BLaER1 treated with 17β-estradiol and CSF1 and Interleukin-3, amounts not matched to agents 10 nM and 100 nM (cell line): Measurements from ENCODE around the gene AGAP1.

Source experiments
- H3K27ac ChIP-seq, 11 experiments: shearing (Covaris generic); formaldehyde crosslinking; 2 replicates each; pipeline ENCODE4 v1.8.1; 2022
- H3K27me3 ChIP-seq, 11 experiments: shearing (Covaris generic); formaldehyde crosslinking; 2 replicates each; pipeline ENCODE4 v1.8.1; 2022
- H3K36me3 ChIP-seq, 11 experiments: shearing (Covaris generic); formaldehyde crosslinking; 2 replicates each; pipeline ENCODE4 v1.8.1; 2022
- H3K4me1 ChIP-seq, 10 experiments: shearing (Covaris generic); formaldehyde crosslinking; 2 replicates each; pipeline ENCODE4 v1.8.1; 2022
- H3K4me2 ChIP-seq, 11 experiments: shearing (Covaris generic); formaldehyde crosslinking; 2 replicates each; pipeline ENCODE4 v1.8.1; 2022
- H3K4me3 ChIP-seq, 10 experiments: shearing (Covaris generic); formaldehyde crosslinking; 2 replicates each; pipeline ENCODE4 v1.8.1; 2022
- H3K9ac ChIP-seq, 11 experiments: shearing (Covaris generic); formaldehyde crosslinking; 2 replicates each; pipeline ENCODE4 v1.8.1; 2022
- H3K9me3 ChIP-seq, 11 experiments: shearing (Covaris generic); formaldehyde crosslinking; replicated peaks in 1 of 11; 2 replicates each; pipeline ENCODE4 v1.8.1; 2022
- H4K20me1 ChIP-seq, 11 experiments: shearing (Covaris generic); formaldehyde crosslinking; 2 replicates each; pipeline ENCODE4 v1.8.1; 2022
- Cebpa-rat ChIP-seq, 11 experiments: shearing (Covaris generic); IDR thresholded peaks; 2 replicates each; pipeline ENCODE4 v1.8.1; 2022

Gene AGAP1

GRCh38 chr2:235956281-235956970 is 462.6 kb downstream of the AGAP1 start:
- peaks cover 0 to 50% (median 29%) of the 10 kb centered on the region in 11 experiments; a peak in 14 of 22 replicates for H3K36me3 ChIP-seq

DNA sequence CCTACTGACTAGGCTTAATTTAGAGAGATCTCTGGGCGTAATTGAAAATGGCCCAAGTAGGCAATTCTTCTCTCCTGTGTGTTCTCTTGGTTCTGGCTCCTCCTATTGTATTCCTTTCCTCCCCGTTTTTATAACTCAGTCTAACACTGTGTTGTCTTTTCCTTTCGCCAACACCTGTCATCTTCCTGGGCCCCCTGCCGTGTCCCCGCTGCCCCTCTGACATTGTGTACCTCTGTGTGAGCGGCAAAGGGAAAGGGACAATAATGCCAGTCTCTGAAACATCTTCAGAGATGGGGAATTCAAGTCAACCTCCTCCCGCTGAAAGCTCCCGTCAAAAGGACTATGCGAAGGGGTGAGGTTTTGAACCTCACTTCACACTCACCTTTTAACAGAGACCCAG is 463.4 kb downstream of the AGAP1 start:
- Histone ChIP-seq H3K4me1 (peaks cover 0 to 14% (median 10%) of the 10 kb centered on the region in 10 experiments; a peak in 14 of 20 replicates), H3K4me3 (no peak overlapping the region), H3K27ac (no peak overlapping the region), H3K9me3 (no peaks in the 10 kb centered on the region), H3K27me3 (no peaks in the 10 kb centered on the region), H3K9ac (no peak overlapping the region; a peak in 1 of 22 replicates), H3K36me3 (peaks cover 0 to 53% (median 32%) of the 10 kb centered on the region in 11 experiments; a peak in 14 of 22 replicates), H4K20me1 (no peaks in the 10 kb centered on the region), H3K4me2 (no peak overlapping the region)
- TF ChIP-seq Cebpa-rat (IDR thresholded peaks at IDR 0.05): no peak

More at GRCh38 chr2:235956281-235956970, 462.6 kb downstream of the AGAP1 start:
- Histone ChIP-seq H3K27me3 (no peaks in the 10 kb centered on the region), H3K4me1 (peaks cover 0 to 21% (median 17%) of the 10 kb centered on the region in 10 experiments; a peak in 15 of 20 replicates), H3K4me2 (no peak overlapping the region), H3K4me3 (no peak overlapping the region), H3K9ac (no peak overlapping the region), H4K20me1 (no peaks in the 10 kb centered on the region), H3K9me3 (no peaks in the 10 kb centered on the region), H3K27ac (no peak overlapping the region)
- no peak for TF ChIP-seq Cebpa-rat (IDR thresholded peaks at IDR 0.05)

GRCh38 chr2:235958221-235958930 is 464.5 kb downstream of the AGAP1 start:
- peaks cover 0 to 51% (median 39%) of the 10 kb centered on the region in 11 experiments; a peak in 14 of 22 replicates for H3K36me3 ChIP-seq
- no peak overlapping the region for H3K4me3 ChIP-seq
- H3K27ac ChIP-seq: no peak overlapping the region
- no peak for TF ChIP-seq Cebpa-rat (IDR thresholded peaks at IDR 0.05)
- no peak overlapping the region for H3K9ac ChIP-seq
- no peaks in the 10 kb centered on the region for H3K9me3 ChIP-seq
- no peaks in the 10 kb centered on the region for H3K27me3 ChIP-seq
- H3K4me2 ChIP-seq: no peak overlapping the region
- H3K4me1 ChIP-seq: peaks cover 0 to 14% (median 10%) of the 10 kb centered on the region in 10 experiments; a peak in 13 of 20 replicates
- no peaks in the 10 kb centered on the region for H4K20me1 ChIP-seq

DNA sequence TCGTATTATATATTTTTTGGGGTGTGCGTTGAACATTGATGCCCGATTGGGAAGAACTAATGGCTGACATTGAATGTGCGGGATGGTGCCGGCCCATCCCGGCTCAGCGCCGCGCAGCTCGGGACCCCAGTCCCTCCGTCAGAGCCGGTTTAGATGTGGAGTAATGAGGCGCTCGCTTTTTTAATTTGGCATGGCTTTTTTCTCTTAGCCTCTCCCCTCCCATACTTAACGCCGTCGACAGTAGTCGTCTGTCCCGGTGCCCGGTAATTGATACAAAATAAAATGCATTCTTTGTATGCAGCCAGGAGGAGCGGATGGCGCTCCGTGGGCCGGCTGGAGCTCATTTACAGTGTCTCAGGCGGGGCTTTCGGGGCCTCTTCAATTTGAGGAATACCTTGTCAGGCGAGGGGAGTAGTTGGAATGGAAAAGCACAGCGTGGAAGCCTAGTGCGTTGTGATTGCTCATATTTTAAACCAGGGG is 465.1 kb downstream of the AGAP1 start:
- Histone ChIP-seq H3K4me1 (peaks cover 0 to 13% (median 10%) of the 10 kb centered on the region in 10 experiments; a peak in 13 of 20 replicates), H3K36me3 (peaks cover 0 to 50% (median 39%) of the 10 kb centered on the region in 11 experiments; a peak in 14 of 22 replicates), H3K9me3 (no peaks in the 10 kb centered on the region), H3K9ac (no peak overlapping the region), H3K4me2 (no peak overlapping the region), H3K27ac (no peak overlapping the region), H3K4me3 (no peak overlapping the region), H4K20me1 (no peaks in the 10 kb centered on the region), H3K27me3 (no peaks in the 10 kb centered on the region)
- TF ChIP-seq Cebpa-rat (IDR thresholded peaks at IDR 0.05): no peak

GRCh38 chr2:235960011-235960715 is 466.3 kb downstream of the AGAP1 start:
- H3K4me3 ChIP-seq: no peak overlapping the region
- no peak overlapping the region for H3K9ac ChIP-seq
- no peaks in the 10 kb centered on the region for H3K9me3 ChIP-seq
- H3K27me3 ChIP-seq: no peaks in the 10 kb centered on the region
- H4K20me1 ChIP-seq: no peaks in the 10 kb centered on the region; a peak in 1 of 22 replicates
- H3K27ac ChIP-seq: no peak overlapping the region
- H3K4me1 ChIP-seq: peaks cover 0 to 1% (median under 1%) of the 10 kb centered on the region in 10 experiments; a peak in 8 of 20 replicates
- H3K4me2 ChIP-seq: no peak overlapping the region
- no peak for TF ChIP-seq Cebpa-rat (IDR thresholded peaks at IDR 0.05)
- H3K36me3 ChIP-seq: peaks cover 0 to 50% (median 37%) of the 10 kb centered on the region in 11 experiments; a peak in 14 of 22 replicates

- no peaks in the 10 kb centered on the region for H3K9me3 ChIP-seq
- no peaks in the 10 kb centered on the region for H3K4me1 ChIP-seq
- no peak overlapping the region for H3K27ac ChIP-seq
- no peaks in the 10 kb centered on the region for H3K27me3 ChIP-seq
- no peaks in the 10 kb centered on the region; a peak in 1 of 22 replicates for H4K20me1 ChIP-seq
- peaks cover 0 to 50% (median 39%) of the 10 kb centered on the region in 11 experiments; a peak in 14 of 22 replicates for H3K36me3 ChIP-seq
- no peak overlapping the region for H3K9ac ChIP-seq
- no peak overlapping the region for H3K4me3 ChIP-seq
- no peak for TF ChIP-seq Cebpa-rat (IDR thresholded peaks at IDR 0.05)
- no peak overlapping the region for H3K4me2 ChIP-seq
These were observed 467.1 kb downstream of the AGAP1 start for GRCh38 chr2:235960716-235961640.

DNA sequence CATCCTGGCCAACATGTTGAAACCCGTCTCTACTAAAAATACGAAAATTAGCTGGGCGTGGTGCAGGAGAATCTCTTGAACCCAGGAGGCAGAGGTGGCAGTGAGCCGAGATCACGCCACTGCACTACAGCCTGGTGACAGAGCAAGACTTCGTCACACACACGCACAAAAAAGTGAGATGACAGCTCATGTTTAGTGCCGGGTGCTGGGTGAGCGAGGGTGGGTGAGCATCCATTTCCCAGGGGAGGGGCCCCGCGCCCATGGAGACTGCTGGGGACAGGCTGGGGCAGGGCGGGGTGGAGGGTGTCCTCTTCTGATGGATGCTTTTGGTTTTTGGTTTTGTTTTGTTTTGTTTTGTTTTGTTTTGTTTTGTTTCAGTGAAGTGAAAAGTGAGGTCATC is 467.9 kb downstream of the AGAP1 start:
- H4K20me1 ChIP-seq: no peaks in the 10 kb centered on the region; a peak in 2 of 22 replicates
- no peak overlapping the region for H3K4me2 ChIP-seq
- peaks cover 0 to 52% (median 34%) of the 10 kb centered on the region in 11 experiments; a peak in 14 of 22 replicates for H3K36me3 ChIP-seq
- no peak overlapping the region for H3K9ac ChIP-seq
- no peaks in the 10 kb centered on the region for H3K27me3 ChIP-seq
- H3K27ac ChIP-seq: no peak overlapping the region
- no peaks in the 10 kb centered on the region for H3K9me3 ChIP-seq
- no peak overlapping the region for H3K4me3 ChIP-seq
- H3K4me1 ChIP-seq: no peaks in the 10 kb centered on the region
- TF ChIP-seq Cebpa-rat (IDR thresholded peaks at IDR 0.05): no peak
